ENCODE results near the gene ACAD8. TPM values are rescaled to one million over a fixed set of nuclear protein-coding genes. Genes with fewer than 3 reads are reported as not detected.

The ACAD8 gene
- total RNA-seq, result 10 to 100 TPM; 19.1 to 28.3 (median 24.4) TPM
- long read RNA-seq, transcript ACAD8-201 (11 exons, 2,249 nt), result major isoform, 11 of 15 reads
- long read RNA-seq, partial matches to known transcripts, result 1 of 15 reads
- long read RNA-seq, other reads (novel, unspliced or antisense), result 3 of 15 reads

DNA sequence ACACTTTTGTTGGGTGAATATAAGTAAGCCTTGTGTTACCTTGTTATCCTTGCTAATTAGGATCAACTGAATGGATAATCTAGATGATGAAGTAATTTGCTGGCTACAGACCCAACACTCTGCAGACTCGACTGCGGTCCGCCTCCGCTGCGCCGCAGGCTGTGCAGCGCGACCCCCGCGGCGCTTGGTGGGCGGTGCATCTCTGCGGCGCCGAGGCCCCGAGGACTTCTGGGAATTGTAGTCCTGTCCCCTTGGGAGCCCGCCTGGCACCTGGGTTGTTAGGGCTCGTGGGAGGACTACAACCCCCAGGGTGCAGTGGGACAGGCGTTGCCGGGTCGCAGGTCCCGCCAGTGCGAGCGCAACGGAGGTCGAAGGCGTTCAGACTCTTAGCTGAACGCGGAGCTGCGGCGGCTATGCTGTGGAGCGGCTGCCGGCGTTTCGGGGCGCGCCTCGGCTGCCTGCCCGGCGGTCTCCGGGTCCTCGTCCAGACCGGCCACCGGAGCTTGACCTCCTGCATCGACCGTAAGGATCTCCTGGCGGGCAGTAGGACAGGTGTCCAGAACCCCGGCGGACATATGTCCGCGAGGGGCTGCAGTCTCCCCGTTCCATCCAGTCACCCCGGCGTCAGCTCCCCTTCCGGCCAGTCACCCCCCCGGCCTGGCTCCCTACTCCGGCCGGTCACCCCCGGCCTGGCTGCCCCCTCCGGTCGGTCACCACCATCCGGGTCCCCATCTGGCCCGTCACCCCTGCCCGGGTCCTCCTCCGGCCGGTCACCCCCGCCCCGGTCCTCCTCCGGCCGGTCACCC, at the start of gene ACAD8, which contains the start of gene THYN1:
Gene ACAD8, plus strand, starts transcription at position 381 of the 806 bp plus-strand sequence. Its CDS starts 33 bp downstream, at position 414.
Gene THYN1, minus strand, starts transcription at position 165 of the 806 bp plus-strand sequence. CDS start 470 bp downstream, outside the sequence.
- H3K36me3 ChIP-seq, result peaks cover 0 to 17% (median 3%) of the 10 kb centered on the region in 4 donors
- 0% methylated on average over 24 of the region's 70 CpGs for WGBS (ENCODE audit: insufficient coverage, low coverage, low lambda C conversion rate, missing lambda C conversion rate)
- TF ChIP-seq, protein P1, sequence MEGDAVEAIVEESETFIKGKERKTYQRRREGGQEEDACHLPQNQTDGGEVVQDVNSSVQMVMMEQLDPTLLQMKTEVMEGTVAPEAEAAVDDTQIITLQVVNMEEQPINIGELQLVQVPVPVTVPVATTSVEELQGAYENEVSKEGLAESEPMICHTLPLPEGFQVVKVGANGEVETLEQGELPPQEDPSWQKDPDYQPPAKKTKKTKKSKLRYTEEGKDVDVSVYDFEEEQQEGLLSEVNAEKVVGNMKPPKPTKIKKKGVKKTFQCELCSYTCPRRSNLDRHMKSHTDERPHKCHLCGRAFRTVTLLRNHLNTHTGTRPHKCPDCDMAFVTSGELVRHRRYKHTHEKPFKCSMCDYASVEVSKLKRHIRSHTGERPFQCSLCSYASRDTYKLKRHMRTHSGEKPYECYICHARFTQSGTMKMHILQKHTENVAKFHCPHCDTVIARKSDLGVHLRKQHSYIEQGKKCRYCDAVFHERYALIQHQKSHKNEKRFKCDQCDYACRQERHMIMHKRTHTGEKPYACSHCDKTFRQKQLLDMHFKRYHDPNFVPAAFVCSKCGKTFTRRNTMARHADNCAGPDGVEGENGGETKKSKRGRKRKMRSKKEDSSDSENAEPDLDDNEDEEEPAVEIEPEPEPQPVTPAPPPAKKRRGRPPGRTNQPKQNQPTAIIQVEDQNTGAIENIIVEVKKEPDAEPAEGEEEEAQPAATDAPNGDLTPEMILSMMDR (IDR thresholded peaks at IDR 0.05), result peak; percentile 36 to 52 (median 43)
- TF ChIP-seq POLR2A (IDR thresholded peaks at IDR 0.05), result peak; percentile 63
- intact Hi-C loops (cut with DNase I), result no loop called here
- H3K4me3 ChIP-seq, result peak within 1 kb of the TSS; percentile 89 to 98 (median 93)
- no peaks in the 10 kb centered on the region for H3K9me3 ChIP-seq
- H3K27me3 ChIP-seq, result no peaks in the 10 kb centered on the region
- ATAC-seq (peak; percentile 97 to 99 (median 98)), DNase-seq (peak; percentile 97 to 98 (median 98))
- H3K27ac ChIP-seq, result peak within 1 kb of the TSS; percentile 29 to 86 (median 54)
- peaks cover 0 to 34% (median 13%) of the 10 kb centered on the region in 4 donors for H3K4me1 ChIP-seq

DNA sequence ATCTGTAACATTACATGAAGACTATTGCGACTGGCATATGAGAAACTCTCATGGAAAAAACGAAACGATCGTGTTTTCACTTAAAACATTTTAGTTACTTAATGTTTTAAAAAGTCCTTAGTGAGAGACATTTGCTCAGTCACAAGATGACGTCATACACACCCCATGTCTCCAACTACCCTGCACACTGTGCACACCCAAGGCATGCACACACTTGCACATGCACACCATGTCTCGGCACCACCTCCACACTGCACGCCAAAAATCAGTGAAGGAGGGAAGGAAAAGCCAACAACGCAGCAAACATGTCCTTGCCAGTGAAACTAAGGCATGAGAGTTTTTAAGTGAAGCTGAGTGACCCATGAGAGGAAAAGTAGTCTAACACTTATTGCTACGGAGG, 47.6 kb upstream of the ACAD8 start:
- H3K36me3 ChIP-seq, result peaks cover 0 to 79% (median 27%) of the 10 kb centered on the region in 4 donors
- DNase-seq (no peak), ATAC-seq (no peak)
- no peaks in the 10 kb centered on the region for H3K4me1 ChIP-seq
- intact Hi-C loops (cut with DNase I), result no loop called here
- H3K9me3 ChIP-seq, result no peaks in the 10 kb centered on the region
- H3K27ac ChIP-seq, result no peak overlapping the region
- TF ChIP-seq, protein P1 (IDR thresholded peaks at IDR 0.05), result no peak
- no peak for TF ChIP-seq POLR2A (IDR thresholded peaks at IDR 0.05)
- no peak overlapping the region for H3K4me3 ChIP-seq
- H3K27me3 ChIP-seq, result no peaks in the 10 kb centered on the region
- 96% methylated on average over 9 of the region's 9 CpGs for WGBS (ENCODE audit: insufficient coverage, low coverage, low lambda C conversion rate, missing lambda C conversion rate)

DNA sequence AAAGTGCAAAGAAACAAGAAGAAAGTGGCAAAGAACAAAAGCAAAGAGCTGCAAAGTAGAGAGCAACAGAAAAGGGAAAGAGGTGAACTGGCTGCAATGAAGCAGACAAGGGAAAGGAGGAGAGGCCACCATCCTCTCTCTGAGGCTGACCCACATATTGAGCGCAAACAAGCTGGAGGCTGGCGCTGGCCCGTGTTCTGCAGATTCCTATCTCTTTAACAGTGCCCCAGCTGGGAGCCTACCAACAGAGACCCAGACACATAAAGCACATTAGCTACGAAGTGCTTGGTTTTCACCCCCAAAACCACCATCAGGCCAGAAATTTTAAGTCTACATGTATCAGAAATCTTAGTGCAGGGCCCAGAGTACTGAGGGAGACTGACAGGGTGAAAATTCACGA, 47.2 kb upstream of the ACAD8 start:
- WGBS (ENCODE audit: insufficient coverage, low coverage, low lambda C conversion rate, missing lambda C conversion rate), result 91% methylated on average over 2 of the region's 5 CpGs
- Histone ChIP-seq H3K27ac (no peak overlapping the region), H3K4me1 (no peaks in the 10 kb centered on the region), H3K9me3 (no peaks in the 10 kb centered on the region), H3K27me3 (no peaks in the 10 kb centered on the region), H3K4me3 (no peak overlapping the region), H3K36me3 (peaks cover 0 to 77% (median 27%) of the 10 kb centered on the region in 4 donors)
- no peak for DNase-seq
- intact Hi-C loops (cut with DNase I), result no loop called here
- no peak for ATAC-seq
- TF ChIP-seq, protein P1 (IDR thresholded peaks at IDR 0.05), result no peak
- TF ChIP-seq POLR2A (IDR thresholded peaks at IDR 0.05), result no peak

DNA sequence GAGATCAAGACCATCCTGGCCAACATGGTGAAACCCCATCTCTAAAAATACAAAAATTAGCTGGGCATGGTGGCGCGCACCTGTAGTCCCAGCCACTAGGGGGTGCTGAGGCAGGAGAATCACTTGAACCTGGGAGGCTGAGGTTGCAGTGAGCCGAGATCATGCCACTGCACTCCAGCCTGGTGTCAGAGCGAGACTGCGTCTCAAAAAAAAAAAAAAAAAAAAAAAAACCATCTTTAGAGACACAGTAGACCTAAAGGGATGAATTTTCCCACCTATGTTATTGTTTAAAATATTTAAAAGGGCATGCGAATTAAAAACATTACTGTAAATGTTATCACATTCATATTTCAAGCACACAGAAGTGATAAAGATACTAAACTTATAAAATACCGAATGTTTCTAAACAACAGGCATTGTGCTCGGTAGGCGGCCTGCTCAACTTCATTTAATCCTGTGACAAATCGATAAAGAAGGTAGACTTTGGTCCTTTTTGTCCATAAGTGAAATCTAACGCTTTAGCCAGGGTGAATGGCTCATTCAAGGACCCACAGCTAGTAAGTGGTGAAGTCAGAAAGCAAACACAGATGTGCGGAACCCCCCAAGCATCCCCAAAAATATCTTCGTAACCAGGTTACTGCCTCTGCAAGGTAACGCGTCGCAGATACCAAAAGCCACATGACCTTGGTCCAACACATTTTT, 45.7 kb upstream of the ACAD8 start:
- Histone ChIP-seq H3K4me1 (no peaks in the 10 kb centered on the region), H3K27ac (no peak overlapping the region), H3K27me3 (no peaks in the 10 kb centered on the region), H3K4me3 (no peak overlapping the region), H3K36me3 (peaks cover 0 to 66% (median 25%) of the 10 kb centered on the region in 4 donors), H3K9me3 (no peaks in the 10 kb centered on the region)
- ATAC-seq (peak in 2 of 4 donors; percentile 51 to 57), DNase-seq (peak in 2 of 3 donors; percentile 51 to 54)
- whole genome bisulfite sequencing (ENCODE audit: insufficient coverage, low coverage, low lambda C conversion rate, missing lambda C conversion rate), result 66% methylated on average over 11 of the region's 16 CpGs
- intact Hi-C loops (cut with DNase I), result no loop called here
- TF ChIP-seq, protein P1 (IDR thresholded peaks at IDR 0.05), result peak; percentile 65 to 81 (median 78)
- TF ChIP-seq POLR2A (IDR thresholded peaks at IDR 0.05), result no peak

Data from right lobe of liver (tissue), 6 donors.